Lower lobe of right lung (tissue), 2 donors: ENCODE results near the gene PRPS1. TPM values are rescaled to one million over a fixed set of nuclear protein-coding genes. Genes with fewer than 3 reads are reported as not detected.

ENCODE experiments used
- ATAC-seq, 2 donors: fragments of 200-7000 bp; cut with Tn5 transposase; one replicate each; pipeline ENCODE4 v1.9.1; 2020 to 2022; ENCODE audit warnings: mild to moderate bottlenecking in 2 of 2, moderate library complexity in 2 of 2
- DNase-seq: peaks from one replicate; pipeline ENCODE4 v3.0.0-alpha.2; 2020
- H3K27ac ChIP-seq: fragments of 200-600 bp; one replicate; pipeline ENCODE4 v1.8.0; 2022
- H3K27me3 ChIP-seq: fragments of 200-600 bp; one replicate; pipeline ENCODE4 v1.8.0; 2022; ENCODE audit warnings: low read depth
- H3K36me3 ChIP-seq: fragments of 200-600 bp; one replicate; pipeline ENCODE4 v1.8.0; 2022; ENCODE audit warnings: mild to moderate bottlenecking
- H3K4me1 ChIP-seq: fragments of 200-600 bp; one replicate; pipeline ENCODE4 v1.8.0; 2022
- H3K4me3 ChIP-seq: fragments of 200-600 bp; one replicate; pipeline ENCODE4 v1.8.0; 2022; ENCODE audit warnings: mild to moderate bottlenecking
- H3K9me3 ChIP-seq: fragments of 200-600 bp; one replicate; pipeline ENCODE4 v1.8.0; 2022
- CTCF ChIP-seq: fragments of 200-600 bp; IDR thresholded peaks from one replicate; pipeline ENCODE4 v1.8.0; 2022; ENCODE audit warnings: antibody characterized with exemption, mild to moderate bottlenecking
- intact Hi-C: fragments of 100-400 bp; cut with DNase I; formaldehyde crosslinking; loops from one replicate; pipeline ENCODE4 v1.11.0; 2022
- total RNA-seq: library from RNA; stranded (reverse); fragmentation: NEBNext Ultra II Directional; extraction: Animal tissue kit (Norgen Biotek cat#: 25700); gene quantifications from one replicate; pipeline ENCODE4 v1.2.1, GENCODE V29; 2021
- donor health status: DM: no; HTN: yes; CAD: no; lungs with severe emphysema.

The PRPS1 gene
- total RNA-seq, 1 donor from 2014 or later, result 26.9 TPM

GRCh38 chrX:107625739-107626138 lies 2.6 kb upstream of the PRPS1 start:
- peaks cover 6% of the 10 kb centered on the region for H3K4me1 ChIP-seq
- H3K27ac ChIP-seq, result no peak overlapping the region
- no peaks in the 10 kb centered on the region for H3K36me3 ChIP-seq
- no peak for TF ChIP-seq CTCF
- intact Hi-C loops, result no loop called here
- no peak for DNase-seq
- ATAC-seq, result no peak
- H3K27me3 ChIP-seq, result no peaks in the 10 kb centered on the region
- H3K9me3 ChIP-seq, result no peaks in the 10 kb centered on the region
- no peak overlapping the region for H3K4me3 ChIP-seq

GRCh38 chrX:107626481-107626880 lies 1.8 kb upstream of the PRPS1 start:
- DNase-seq, result no peak
- Histone ChIP-seq H3K4me3 (no peak overlapping the region), H3K27ac (no peak overlapping the region), H3K4me1 (peaks cover 6% of the 10 kb centered on the region), H3K36me3 (no peaks in the 10 kb centered on the region), H3K9me3 (no peaks in the 10 kb centered on the region), H3K27me3 (no peaks in the 10 kb centered on the region)
- TF ChIP-seq CTCF, result no peak
- intact Hi-C loops, result no loop called here
- ATAC-seq, result no peak

DNA sequence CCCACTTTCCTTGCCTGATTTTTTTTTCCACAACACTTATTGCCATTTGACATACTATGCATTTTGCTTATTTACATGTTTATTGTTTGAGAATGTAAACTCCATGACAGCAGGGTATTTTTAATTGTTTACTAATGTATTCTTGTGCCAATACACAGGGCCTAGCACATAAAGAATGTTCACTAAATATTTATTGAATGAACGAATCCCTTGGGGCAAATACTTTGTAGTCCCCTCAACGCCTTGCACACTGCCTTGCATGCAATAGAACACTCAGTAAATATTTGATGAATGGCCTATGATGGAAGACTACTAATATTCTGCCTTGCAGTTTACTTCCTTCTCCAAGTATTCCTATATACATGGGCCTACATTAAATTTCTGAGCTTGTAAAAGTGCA lies 1.4 kb upstream of the PRPS1 start:
- DNase-seq, result no peak
- no peak overlapping the region for H3K4me3 ChIP-seq
- ATAC-seq, result no peak
- intact Hi-C loops, result no loop called here
- H3K27ac ChIP-seq, result no peak overlapping the region
- no peaks in the 10 kb centered on the region for H3K36me3 ChIP-seq
- no peaks in the 10 kb centered on the region for H3K27me3 ChIP-seq
- peaks cover 6% of the 10 kb centered on the region for H3K4me1 ChIP-seq
- TF ChIP-seq CTCF, result no peak
- H3K9me3 ChIP-seq, result no peaks in the 10 kb centered on the region

DNA sequence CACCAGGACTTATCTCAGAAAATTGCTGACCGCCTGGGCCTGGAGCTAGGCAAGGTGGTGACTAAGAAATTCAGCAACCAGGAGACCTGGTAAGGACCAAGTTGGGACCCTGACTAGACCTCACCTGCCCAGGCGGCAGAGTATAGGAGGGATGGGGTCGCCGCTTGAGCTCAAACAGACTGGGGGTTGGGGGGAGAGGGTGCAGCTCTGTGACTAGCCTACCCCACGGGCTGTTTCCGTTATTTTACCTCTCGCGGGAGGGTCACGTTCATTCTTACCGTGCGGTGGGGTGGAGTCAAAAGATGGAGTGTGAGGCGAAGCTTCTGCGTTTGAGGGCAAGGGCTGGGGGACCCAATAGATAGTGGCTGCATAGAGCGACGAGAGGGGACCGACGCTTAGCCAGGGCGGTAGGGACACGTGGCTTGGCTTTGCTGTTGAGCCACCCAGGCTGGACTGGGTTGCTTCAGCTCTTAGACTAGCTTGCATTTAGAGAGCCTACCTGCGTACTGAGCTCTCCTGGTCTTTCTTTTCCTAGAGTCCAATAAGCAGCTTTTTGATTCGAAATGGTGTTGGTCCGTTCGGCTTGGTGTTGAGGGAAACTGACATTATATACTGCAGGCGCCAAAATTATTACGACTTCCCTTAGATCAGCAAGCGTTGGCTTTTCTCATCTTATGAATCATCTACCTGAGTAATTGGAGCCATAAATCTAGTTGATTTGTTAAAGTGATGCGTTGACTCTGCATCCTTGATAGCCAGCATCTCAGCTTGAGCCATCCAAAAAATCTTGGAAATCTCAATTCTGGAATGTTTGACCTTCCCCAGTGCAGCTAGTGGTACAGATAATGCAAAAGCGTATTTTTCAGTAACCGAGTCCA lies 591 bp downstream of the PRPS1 start:
- H3K27me3 ChIP-seq, result no peaks in the 10 kb centered on the region
- peak overlapping the region; percentile 84 for H3K27ac ChIP-seq
- H3K4me1 ChIP-seq, result peaks cover 6% of the 10 kb centered on the region
- H3K36me3 ChIP-seq, result no peaks in the 10 kb centered on the region
- peak; percentile 46 for DNase-seq
- intact Hi-C loops, result no loop called here
- no peak for TF ChIP-seq CTCF
- peak overlapping the region; percentile 67 for H3K4me3 ChIP-seq
- H3K9me3 ChIP-seq, result no peaks in the 10 kb centered on the region
- peak; percentile 69 to 74 for ATAC-seq

GRCh38 chrX:107629540-107629909 lies 1.2 kb downstream of the PRPS1 start:
- TF ChIP-seq CTCF, result no peak
- ATAC-seq, result no peak
- Histone ChIP-seq H3K27ac (no peak overlapping the region), H3K4me3 (peak overlapping the region; percentile 67), H3K36me3 (no peaks in the 10 kb centered on the region), H3K4me1 (peaks cover 6% of the 10 kb centered on the region), H3K9me3 (no peaks in the 10 kb centered on the region), H3K27me3 (no peaks in the 10 kb centered on the region)
- no peak for DNase-seq
- intact Hi-C loops, result no loop called here
